C4-2B (cell line): ENCODE measurements around the gene SLC37A2.

ENCODE experiments used
- CTCF ChIP-seq: fragments of 450-650 bp; conservative IDR thresholded peaks from 2 replicates; pipeline ENCODE4 v1.5.1; 2017; ENCODE audit warnings: mild to moderate bottlenecking
- ZFX ChIP-seq: fragments of 450-650 bp; IDR thresholded peaks from 2 replicates; pipeline ENCODE4 v1.6.1; 2017

GRCh38 chr11:125110506-125110905, 47.4 kb downstream of the SLC37A2 start:
- TF ChIP-seq CTCF (no peak), ZFX (no peak)
